Hepatocyte (in vitro differentiated cells): Measurements from ENCODE around the gene FIGNL2. TPM values are rescaled to one million over a fixed set of nuclear protein-coding genes. Genes with fewer than 3 reads are reported as not detected.

Experiments
- DNase-seq: peaks from one replicate; pipeline ENCODE4 v3.0.0-alpha.2; 2016; ENCODE audit warnings: low spot score
- H2AFZ ChIP-seq: fragments of 200-600 bp; sonication (generic); 2 replicates; pipeline ENCODE4 v1.6.0; 2016; ENCODE audit warnings: antibody characterized with exemption, mild to moderate bottlenecking
- H3K27ac ChIP-seq: fragments of 200-600 bp; sonication (generic); 2 replicates; pipeline ENCODE4 v1.5.1; 2016; ENCODE audit warnings: mild to moderate bottlenecking
- H3K27me3 ChIP-seq: fragments of 200-600 bp; sonication (generic); 2 replicates; pipeline ENCODE4 v1.6.1; 2016
- H3K36me3 ChIP-seq: fragments of 200-600 bp; sonication (generic); replicated peaks from 2 replicates; pipeline ENCODE4 v1.5.1; 2016; ENCODE audit warnings: low read depth; ENCODE audit not compliant: insufficient read depth
- H3K4me1 ChIP-seq: fragments of 200-600 bp; sonication (generic); 2 replicates; pipeline ENCODE4 v1.5.1; 2016; ENCODE audit warnings: mild to moderate bottlenecking, moderate library complexity; ENCODE audit not compliant: insufficient read depth
- H3K4me2 ChIP-seq: fragments of 200-600 bp; sonication (generic); 2 replicates; pipeline ENCODE4 v1.6.0; 2016
- H3K4me3 ChIP-seq: fragments of 200-600 bp; sonication (generic); 2 replicates; pipeline ENCODE4 v1.5.1; 2016; ENCODE audit warnings: mild to moderate bottlenecking
- H3K79me2 ChIP-seq: fragments of 200-600 bp; sonication (generic); 2 replicates; pipeline ENCODE4 v1.6.0; 2017; ENCODE audit warnings: mild to moderate bottlenecking
- H3K9me2 ChIP-seq: fragments of 200-600 bp; sonication (generic); replicated peaks from 2 replicates; pipeline ENCODE4 v1.6.0; 2017; ENCODE audit warnings: mild to moderate bottlenecking; ENCODE audit not compliant: insufficient read depth
- H3K9me3 ChIP-seq: fragments of 200-600 bp; sonication (generic); 2 replicates; pipeline ENCODE4 v1.5.1; 2016; ENCODE audit warnings: low read depth, mild to moderate bottlenecking
- H4K20me1 ChIP-seq: fragments of 200-600 bp; sonication (generic); 2 replicates; pipeline ENCODE4 v1.6.0; 2016; ENCODE audit warnings: mild to moderate bottlenecking; ENCODE audit not compliant: insufficient read depth, poor library complexity, severe bottlenecking
- CTCF ChIP-seq: fragments of 200-600 bp; sonication (generic); IDR thresholded peaks from 2 replicates; pipeline ENCODE4 v1.5.1; 2016; ENCODE audit warnings: antibody characterized with exemption, mild to moderate bottlenecking; ENCODE audit not compliant: poor library complexity
- EZH2 ChIP-seq: fragments of 200-600 bp; sonication (generic); IDR thresholded peaks from 2 replicates; pipeline ENCODE4 v1.6.1; 2016; ENCODE audit warnings: antibody characterized with exemption, mild to moderate bottlenecking, borderline replicate concordance
- EZH2phosphoT487 ChIP-seq: fragments of 200-600 bp; sonication (generic); IDR thresholded peaks from one replicate; pipeline ENCODE4 v1.6.1; 2018; ENCODE audit warnings: antibody characterized with exemption, mild to moderate bottlenecking, low read depth, moderate library complexity; ENCODE audit not compliant: unreplicated experiment, severe bottlenecking
- WGBS: methylation state at CpG from one replicate; pipeline ENCODE4 v1.1.6; 2016; ENCODE audit warnings: low lambda C conversion rate; ENCODE audit errors: missing lambda C conversion rate; 5-methylcytosine and 5-hydroxymethylcytosine counted together
- polyA plus RNA-seq: library from polyadenylated mRNA; unstranded; fragments of >200 nt; fragmentation: Nextera tagmentation; extraction: Ambion mirVana; gene quantifications from 2 replicates; pipeline ENCODE4 v1.2.1, GENCODE V29; 2016
- total RNA-seq: library from RNA; depleted of rRNA; stranded (reverse); fragments of >200 nt; gene quantifications from 2 replicates; pipeline ENCODE4 v1.2.3, GENCODE V29; 2014

The FIGNL2 gene
- total and polyA plus RNA-seq, 2 experiments from 2014 or later: 1.1 to 3.2 TPM

- no peaks in the 10 kb centered on the region for H3K79me2 ChIP-seq
- H3K27ac ChIP-seq: no peak overlapping the region
- 75% methylated on average over 5 of the region's 5 CpGs for WGBS
- H3K4me1 ChIP-seq: peaks cover 2% of the 10 kb centered on the region
- H3K36me3 ChIP-seq: no peaks in the 10 kb centered on the region
- H3K9me3 ChIP-seq: no peaks in the 10 kb centered on the region
- no peaks in the 10 kb centered on the region for H3K27me3 ChIP-seq
- TF ChIP-seq EZH2phosphoT487: no peak
- TF ChIP-seq EZH2: no peak
- no peak for TF ChIP-seq CTCF
- H3K9me2 ChIP-seq: no peaks in the 10 kb centered on the region
- no peaks in the 10 kb centered on the region for H4K20me1 ChIP-seq
- no peak overlapping the region for H3K4me2 ChIP-seq
- no peak for DNase-seq
- no peak overlapping the region for H2AFZ ChIP-seq
- H3K4me3 ChIP-seq: no peak overlapping the region
Measured at GRCh38 chr12:51852404-51853137, 4.1 kb upstream of the FIGNL2 start.

GRCh38 chr12:51851413-51852124 is 3.1 kb upstream of the FIGNL2 start:
- Histone ChIP-seq H3K9me2 (no peaks in the 10 kb centered on the region), H4K20me1 (no peaks in the 10 kb centered on the region), H3K4me2 (no peak overlapping the region), H3K4me1 (peaks cover 4% of the 10 kb centered on the region), H3K36me3 (no peaks in the 10 kb centered on the region), H3K79me2 (no peaks in the 10 kb centered on the region), H3K27ac (no peak overlapping the region), H2AFZ (no peak overlapping the region), H3K9me3 (no peaks in the 10 kb centered on the region), H3K4me3 (no peak overlapping the region), H3K27me3 (no peaks in the 10 kb centered on the region)
- 80% methylated on average over 4 of the region's 8 CpGs for WGBS
- DNase-seq: no peak
- no peak for TF ChIP-seq EZH2
- no peak for TF ChIP-seq EZH2phosphoT487
- no peak for TF ChIP-seq CTCF

GRCh38 chr12:51850965-51851299 is 2.4 kb upstream of the FIGNL2 start:
- no peaks in the 10 kb centered on the region for H3K9me3 ChIP-seq
- no peaks in the 10 kb centered on the region for H3K36me3 ChIP-seq
- TF ChIP-seq EZH2phosphoT487 (no peak), EZH2 (no peak), CTCF (no peak)
- peaks cover 10% of the 10 kb centered on the region for H3K4me1 ChIP-seq
- H3K4me2 ChIP-seq: no peak overlapping the region
- H3K27me3 ChIP-seq: no peaks in the 10 kb centered on the region
- H3K4me3 ChIP-seq: no peak overlapping the region
- no peaks in the 10 kb centered on the region for H3K9me2 ChIP-seq
- H3K79me2 ChIP-seq: peaks cover 5% of the 10 kb centered on the region
- peaks cover 5% of the 10 kb centered on the region for H4K20me1 ChIP-seq
- 96% methylated on average over 4 of the region's 4 CpGs for WGBS
- H3K27ac ChIP-seq: no peak overlapping the region
- DNase-seq: no peak
- H2AFZ ChIP-seq: no peak overlapping the region
